ENCODE data around the gene NFX1. TPM values are rescaled to one million over a fixed set of nuclear protein-coding genes. Genes with fewer than 3 reads are reported as not detected.
A peak's percentile ranks its signal among the peaks of the same experiment; 100 is the strongest.

NFX1 gene
- total RNA-seq, 1 donor from 2014 or later = 27.8 TPM

GRCh38 chr9:33289496-33289895, 820 bp upstream of the NFX1 start:
- Mint-ChIP-seq H3K27me3 (ENCODE audit: low read depth, unreplicated experiment) (no peaks in the 10 kb centered on the region), H3K9me3 (ENCODE audit: unreplicated experiment) (no peaks in the 10 kb centered on the region), H3K4me3 (ENCODE audit: unreplicated experiment) (peak overlapping the region; percentile 99), H3K27ac (ENCODE audit: unreplicated experiment) (peak overlapping the region; percentile 100), H3K36me3 (ENCODE audit: low read depth, unreplicated experiment) (peaks cover 11% of the 10 kb centered on the region), H3K4me1 (ENCODE audit: low read depth, unreplicated experiment) (peaks cover 17% of the 10 kb centered on the region)
- Histone ChIP-seq H3K9me3 (ENCODE audit: insufficient read depth, low read depth, low read length) (no peaks in the 10 kb centered on the region), H3K27me3 (ENCODE audit: insufficient read depth, low read length) (no peaks in the 10 kb centered on the region), H3K4me3 (ENCODE audit: insufficient read depth, low read depth, low read length) (no peak overlapping the region), H3K9ac (ENCODE audit: low read length) (peak overlapping the region; percentile 100), H3K4me2 (ENCODE audit: low read length) (peak overlapping the region; percentile 95), H2AFZ (ENCODE audit: low read depth, low read length) (no peak overlapping the region), H3K36me3 (ENCODE audit: insufficient read depth, low read length) (peaks cover 12% of the 10 kb centered on the region), H3K27ac (ENCODE audit: low read depth, low read length) (peak overlapping the region; percentile 100), H3K4me1 (ENCODE audit: insufficient read depth, low read length) (peaks cover 6% of the 10 kb centered on the region), H4K20me1 (ENCODE audit: insufficient read depth, low read length) (peaks cover 2% of the 10 kb centered on the region), H3K79me2 (ENCODE audit: insufficient read depth, low read length) (peaks cover 41% of the 10 kb centered on the region)
- DNase-seq (ENCODE audit: low read depth) = no peak
- FAIRE-seq = no peak
- TF ChIP-seq EZH2 (IDR thresholded peaks at IDR 0.05; ENCODE audit: insufficient read depth, low read length) (no peak), CTCF (IDR thresholded peaks at IDR 0.05; ENCODE audit: insufficient read depth, low read depth, low read length) (no peak)

- Histone ChIP-seq H2AFZ (ENCODE audit: low read depth, low read length) (peak overlapping the region; percentile 95), H3K9me3 (ENCODE audit: insufficient read depth, low read depth, low read length) (no peaks in the 10 kb centered on the region), H3K4me2 (ENCODE audit: low read length) (peak overlapping the region; percentile 95), H3K9ac (ENCODE audit: low read length) (peak overlapping the region; percentile 100), H3K4me1 (ENCODE audit: insufficient read depth, low read length) (peaks cover 6% of the 10 kb centered on the region), H3K27ac (ENCODE audit: low read depth, low read length) (peak overlapping the region; percentile 100), H3K79me2 (ENCODE audit: insufficient read depth, low read length) (peaks cover 45% of the 10 kb centered on the region), H4K20me1 (ENCODE audit: insufficient read depth, low read length) (peaks cover 6% of the 10 kb centered on the region), H3K27me3 (ENCODE audit: insufficient read depth, low read length) (no peaks in the 10 kb centered on the region), H3K4me3 (ENCODE audit: insufficient read depth, low read depth, low read length) (peak overlapping the region; percentile 95), H3K36me3 (ENCODE audit: insufficient read depth, low read length) (peaks cover 16% of the 10 kb centered on the region)
- TF ChIP-seq CTCF (IDR thresholded peaks at IDR 0.05; ENCODE audit: insufficient read depth, low read depth, low read length) (no peak), EZH2 (IDR thresholded peaks at IDR 0.05; ENCODE audit: insufficient read depth, low read length) (no peak)
- Mint-ChIP-seq H3K4me3 (ENCODE audit: unreplicated experiment) (peak overlapping the region; percentile 99), H3K36me3 (ENCODE audit: low read depth, unreplicated experiment) (peaks cover 15% of the 10 kb centered on the region), H3K27ac (ENCODE audit: unreplicated experiment) (peak overlapping the region; percentile 100), H3K27me3 (ENCODE audit: low read depth, unreplicated experiment) (no peaks in the 10 kb centered on the region), H3K9me3 (ENCODE audit: unreplicated experiment) (no peaks in the 10 kb centered on the region), H3K4me1 (ENCODE audit: low read depth, unreplicated experiment) (peaks cover 17% of the 10 kb centered on the region)
- FAIRE-seq = no peak
- no peak for DNase-seq (ENCODE audit: low read depth)
Observed at GRCh38 chr9:33289936-33290246, 425 bp upstream of the NFX1 start.

- H3K4me1 ChIP-seq (ENCODE audit: insufficient read depth, low read length) = peaks cover 6% of the 10 kb centered on the region
- H3K4me3 ChIP-seq (ENCODE audit: insufficient read depth, low read depth, low read length) = peak overlapping the region; percentile 95
- H3K36me3 ChIP-seq (ENCODE audit: insufficient read depth, low read length) = peaks cover 25% of the 10 kb centered on the region
- peaks cover 11% of the 10 kb centered on the region for H4K20me1 ChIP-seq (ENCODE audit: insufficient read depth, low read length)
- no peaks in the 10 kb centered on the region for H3K27me3 ChIP-seq (ENCODE audit: insufficient read depth, low read length)
- H3K4me2 ChIP-seq (ENCODE audit: low read length) = peak overlapping the region; percentile 95
- H3K27me3 Mint-ChIP-seq (ENCODE audit: low read depth, unreplicated experiment) = no peaks in the 10 kb centered on the region
- H2AFZ ChIP-seq (ENCODE audit: low read depth, low read length) = peak overlapping the region; percentile 95
- peaks cover 19% of the 10 kb centered on the region for H3K4me1 Mint-ChIP-seq (ENCODE audit: low read depth, unreplicated experiment)
- no peak for DNase-seq (ENCODE audit: low read depth)
- peak overlapping the region; percentile 100 for H3K27ac ChIP-seq (ENCODE audit: low read depth, low read length)
- no peaks in the 10 kb centered on the region for H3K9me3 ChIP-seq (ENCODE audit: insufficient read depth, low read depth, low read length)
- peak overlapping the region; percentile 100 for H3K9ac ChIP-seq (ENCODE audit: low read length)
- no peaks in the 10 kb centered on the region for H3K9me3 Mint-ChIP-seq (ENCODE audit: unreplicated experiment)
- peak overlapping the region; percentile 100 for H3K27ac Mint-ChIP-seq (ENCODE audit: unreplicated experiment)
- peaks cover 56% of the 10 kb centered on the region for H3K79me2 ChIP-seq (ENCODE audit: insufficient read depth, low read length)
- no peak for TF ChIP-seq EZH2 (IDR thresholded peaks at IDR 0.05; ENCODE audit: insufficient read depth, low read length)
- TF ChIP-seq CTCF (IDR thresholded peaks at IDR 0.05; ENCODE audit: insufficient read depth, low read depth, low read length) = no peak
- peak overlapping the region; percentile 99 for H3K4me3 Mint-ChIP-seq (ENCODE audit: unreplicated experiment)
- peaks cover 18% of the 10 kb centered on the region for H3K36me3 Mint-ChIP-seq (ENCODE audit: low read depth, unreplicated experiment)
- FAIRE-seq = no peak
Observed at GRCh38 chr9:33291031-33291397, 698 bp downstream of the NFX1 start.
